HepG2 (cell line): ENCODE data around the gene ANKRD53. TPM values are rescaled to one million over a fixed set of nuclear protein-coding genes. Genes with fewer than 3 reads are reported as not detected.

Source experiments
- ELF1 ChIP-seq: sonication (generic); formaldehyde crosslinking; IDR thresholded peaks from 2 replicates; pipeline ENCODE4 v1.4.0; 2020; ENCODE audit warnings: missing genetic modification reagents
- NPAS2 ChIP-seq: sonication (generic); formaldehyde crosslinking; IDR thresholded peaks from 2 replicates; pipeline ENCODE4 v1.8.0; 2022; ENCODE audit warnings: mild to moderate bottlenecking, missing genetic modification reagents, borderline replicate concordance
- ZNF160 ChIP-seq: sonication (generic); formaldehyde crosslinking; IDR thresholded peaks from 2 replicates; pipeline ENCODE4 v1.8.0; 2022; ENCODE audit warnings: mild to moderate bottlenecking, inconsistent platforms, missing genetic modification reagents
- ZNF263 ChIP-seq: sonication (generic); formaldehyde crosslinking; IDR thresholded peaks from 2 replicates; pipeline ENCODE4 v1.4.0; 2020; ENCODE audit warnings: missing genetic modification reagents
- ZSCAN21 ChIP-seq: sonication (generic); formaldehyde crosslinking; IDR thresholded peaks from 2 replicates; pipeline ENCODE4 v1.8.0; 2022; ENCODE audit warnings: mild to moderate bottlenecking, missing genetic modification reagents, moderate library complexity, borderline replicate concordance
- polyA plus RNA-seq, 8 experiments: library from polyadenylated mRNA; depleted of rRNA in 3 of 8; stranded (reverse) in 7 of 8; unstranded in 1 of 8; fragments of >200 nt; fragmentation: Illumina TruSeq in 4 of 8; extraction: Trizol in 4 of 8; gene quantifications; 2 replicates each; pipeline versions ENCODE4 v1.2.1 to v1.2.3, GENCODE V29; 2011 to 2016; ENCODE audit warnings: low read depth in 4 of 8, missing spikeins in 1 of 8, mixed read lengths in 1 of 8; ENCODE audit not compliant: insufficient read depth in 1 of 8
- total RNA-seq, 5 experiments: library from RNA; depleted of rRNA; stranded (reverse); fragments of >200 nt; fragmentation: Illumina TruSeq; extraction: Trizol; gene quantifications; 2 replicates each; pipeline ENCODE4 v1.2.3, GENCODE V29; 2016; ENCODE audit warnings: low read depth in 1 of 5
- TF ChIP-seq, protein P1 (sequence below), 2 experiments: fragments of 450-650 bp in 1 of 2; sonication (generic) in 1 of 2; formaldehyde crosslinking in 1 of 2; IDR thresholded peaks; 2 replicates each; pipeline versions ENCODE4 v1.6.1 to v1.8.0; 2016 to 2022; ENCODE audit warnings: antibody characterized with exemption in 1 of 2, mild to moderate bottlenecking in 1 of 2, missing genetic modification reagents in 1 of 2
- TF ChIP-seq, protein P2 (sequence below): sonication (generic); formaldehyde crosslinking; conservative IDR thresholded peaks from 2 replicates; pipeline ENCODE4 v1.5.0; 2020; ENCODE audit warnings: missing genetic modification reagents
- TF ChIP-seq, protein P3 (sequence below), 2 experiments: sonication (generic) in 1 of 2; formaldehyde crosslinking in 1 of 2; IDR thresholded peaks; 2 replicates each; pipeline versions ENCODE4 v1.4.0 to v1.6.1; 2018 to 2020; ENCODE audit warnings: missing genetic modification reagents in 2 of 2, borderline replicate concordance in 1 of 2, low read depth in 1 of 2, mild to moderate bottlenecking in 1 of 2, missing biosample characterization in 1 of 2
- TF ChIP-seq, protein P4 (sequence below): sonication (generic); formaldehyde crosslinking; IDR thresholded peaks from 2 replicates; pipeline ENCODE4 v1.4.0; 2020; ENCODE audit warnings: mild to moderate bottlenecking, missing genetic modification reagents, borderline replicate concordance

The ANKRD53 gene
- total and polyA plus RNA-seq, 2 of the 13 experiments (the other 11 are each of a cell fraction or from before 2014, with no cell fraction given), result 0.15 TPM; not detected in 1

DNA sequence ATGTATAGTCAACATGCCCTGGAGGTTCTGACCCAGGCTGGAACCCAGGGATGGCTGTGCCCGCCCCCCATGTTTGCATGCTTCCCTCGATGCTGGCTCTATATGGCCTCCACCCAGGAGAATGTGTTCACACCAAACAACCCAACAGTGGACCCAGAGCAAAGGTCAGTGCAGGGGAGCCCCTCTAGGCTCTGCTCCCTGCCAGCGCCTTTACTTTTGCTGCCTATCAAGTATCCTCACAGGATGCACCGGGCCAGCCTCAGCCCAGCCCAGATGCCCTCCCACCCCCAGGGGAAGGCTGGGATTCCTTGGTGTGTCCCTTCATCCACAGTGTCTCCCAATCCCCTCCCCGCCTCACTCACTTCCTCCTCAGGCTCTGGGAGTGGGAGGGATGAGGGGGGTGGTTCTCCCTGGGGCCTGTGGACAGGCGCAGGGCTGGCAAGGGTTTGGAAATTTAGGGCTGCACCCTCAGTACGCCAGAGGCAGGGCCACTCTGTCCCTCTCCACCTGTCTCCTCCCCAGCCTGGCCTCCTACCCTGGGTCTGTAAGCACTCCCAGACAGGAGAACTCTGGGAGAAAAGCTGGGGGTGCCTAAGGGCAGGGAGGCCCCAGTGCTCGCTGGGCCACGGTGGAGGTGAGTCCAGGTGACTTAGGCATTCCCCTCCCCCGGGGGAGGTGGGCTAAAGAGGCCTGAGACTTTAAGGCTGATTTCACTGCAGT is 40.4 kb upstream of the ANKRD53 start (continued):
- TF ChIP-seq, protein P1, sequence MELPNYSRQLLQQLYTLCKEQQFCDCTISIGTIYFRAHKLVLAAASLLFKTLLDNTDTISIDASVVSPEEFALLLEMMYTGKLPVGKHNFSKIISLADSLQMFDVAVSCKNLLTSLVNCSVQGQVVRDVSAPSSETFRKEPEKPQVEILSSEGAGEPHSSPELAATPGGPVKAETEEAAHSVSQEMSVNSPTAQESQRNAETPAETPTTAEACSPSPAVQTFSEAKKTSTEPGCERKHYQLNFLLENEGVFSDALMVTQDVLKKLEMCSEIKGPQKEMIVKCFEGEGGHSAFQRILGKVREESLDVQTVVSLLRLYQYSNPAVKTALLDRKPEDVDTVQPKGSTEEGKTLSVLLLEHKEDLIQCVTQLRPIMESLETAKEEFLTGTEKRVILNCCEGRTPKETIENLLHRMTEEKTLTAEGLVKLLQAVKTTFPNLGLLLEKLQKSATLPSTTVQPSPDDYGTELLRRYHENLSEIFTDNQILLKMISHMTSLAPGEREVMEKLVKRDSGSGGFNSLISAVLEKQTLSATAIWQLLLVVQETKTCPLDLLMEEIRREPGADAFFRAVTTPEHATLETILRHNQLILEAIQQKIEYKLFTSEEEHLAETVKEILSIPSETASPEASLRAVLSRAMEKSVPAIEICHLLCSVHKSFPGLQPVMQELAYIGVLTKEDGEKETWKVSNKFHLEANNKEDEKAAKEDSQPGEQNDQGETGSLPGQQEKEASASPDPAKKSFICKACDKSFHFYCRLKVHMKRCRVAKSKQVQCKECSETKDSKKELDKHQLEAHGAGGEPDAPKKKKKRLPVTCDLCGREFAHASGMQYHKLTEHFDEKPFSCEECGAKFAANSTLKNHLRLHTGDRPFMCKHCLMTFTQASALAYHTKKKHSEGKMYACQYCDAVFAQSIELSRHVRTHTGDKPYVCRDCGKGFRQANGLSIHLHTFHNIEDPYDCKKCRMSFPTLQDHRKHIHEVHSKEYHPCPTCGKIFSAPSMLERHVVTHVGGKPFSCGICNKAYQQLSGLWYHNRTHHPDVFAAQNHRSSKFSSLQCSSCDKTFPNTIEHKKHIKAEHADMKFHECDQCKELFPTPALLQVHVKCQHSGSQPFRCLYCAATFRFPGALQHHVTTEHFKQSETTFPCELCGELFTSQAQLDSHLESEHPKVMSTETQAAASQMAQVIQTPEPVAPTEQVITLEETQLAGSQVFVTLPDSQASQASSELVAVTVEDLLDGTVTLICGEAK (IDR thresholded peaks at IDR 0.05), result no peak
- TF ChIP-seq, protein P1 (CRISPR knock-in tag; IDR thresholded peaks at IDR 0.05), result no peak
- TF ChIP-seq, protein P2, sequence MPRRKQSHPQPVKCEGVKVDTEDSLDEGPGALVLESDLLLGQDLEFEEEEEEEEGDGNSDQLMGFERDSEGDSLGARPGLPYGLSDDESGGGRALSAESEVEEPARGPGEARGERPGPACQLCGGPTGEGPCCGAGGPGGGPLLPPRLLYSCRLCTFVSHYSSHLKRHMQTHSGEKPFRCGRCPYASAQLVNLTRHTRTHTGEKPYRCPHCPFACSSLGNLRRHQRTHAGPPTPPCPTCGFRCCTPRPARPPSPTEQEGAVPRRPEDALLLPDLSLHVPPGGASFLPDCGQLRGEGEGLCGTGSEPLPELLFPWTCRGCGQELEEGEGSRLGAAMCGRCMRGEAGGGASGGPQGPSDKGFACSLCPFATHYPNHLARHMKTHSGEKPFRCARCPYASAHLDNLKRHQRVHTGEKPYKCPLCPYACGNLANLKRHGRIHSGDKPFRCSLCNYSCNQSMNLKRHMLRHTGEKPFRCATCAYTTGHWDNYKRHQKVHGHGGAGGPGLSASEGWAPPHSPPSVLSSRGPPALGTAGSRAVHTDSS (CRISPR knock-in tag), result no peak
- TF ChIP-seq ZSCAN21 (CRISPR knock-in tag) (no peak), NPAS2 (CRISPR knock-in tag) (no peak), ZNF263 (CRISPR knock-in tag) (no peak), ELF1 (CRISPR knock-in tag) (no peak), ZNF160 (0 out of 2 replicates have a peak, but pooled peaks have one; percentile 37)
- TF ChIP-seq, protein P3, sequence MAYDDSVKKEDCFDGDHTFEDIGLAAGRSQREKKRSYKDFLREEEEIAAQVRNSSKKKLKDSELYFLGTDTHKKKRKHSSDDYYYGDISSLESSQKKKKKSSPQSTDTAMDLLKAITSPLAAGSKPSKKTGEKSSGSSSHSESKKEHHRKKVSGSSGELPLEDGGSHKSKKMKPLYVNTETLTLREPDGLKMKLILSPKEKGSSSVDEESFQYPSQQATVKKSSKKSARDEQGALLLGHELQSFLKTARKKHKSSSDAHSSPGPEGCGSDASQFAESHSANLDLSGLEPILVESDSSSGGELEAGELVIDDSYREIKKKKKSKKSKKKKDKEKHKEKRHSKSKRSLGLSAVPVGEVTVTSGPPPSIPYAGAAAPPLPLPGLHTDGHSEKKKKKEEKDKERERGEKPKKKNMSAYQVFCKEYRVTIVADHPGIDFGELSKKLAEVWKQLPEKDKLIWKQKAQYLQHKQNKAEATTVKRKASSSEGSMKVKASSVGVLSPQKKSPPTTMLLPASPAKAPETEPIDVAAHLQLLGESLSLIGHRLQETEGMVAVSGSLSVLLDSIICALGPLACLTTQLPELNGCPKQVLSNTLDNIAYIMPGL (CRISPR knock-in tag; IDR thresholded peaks at IDR 0.05; ENCODE audit: borderline replicate concordance in 1 of 2, low read depth in 1 of 2), result no peak
- TF ChIP-seq, protein P4, sequence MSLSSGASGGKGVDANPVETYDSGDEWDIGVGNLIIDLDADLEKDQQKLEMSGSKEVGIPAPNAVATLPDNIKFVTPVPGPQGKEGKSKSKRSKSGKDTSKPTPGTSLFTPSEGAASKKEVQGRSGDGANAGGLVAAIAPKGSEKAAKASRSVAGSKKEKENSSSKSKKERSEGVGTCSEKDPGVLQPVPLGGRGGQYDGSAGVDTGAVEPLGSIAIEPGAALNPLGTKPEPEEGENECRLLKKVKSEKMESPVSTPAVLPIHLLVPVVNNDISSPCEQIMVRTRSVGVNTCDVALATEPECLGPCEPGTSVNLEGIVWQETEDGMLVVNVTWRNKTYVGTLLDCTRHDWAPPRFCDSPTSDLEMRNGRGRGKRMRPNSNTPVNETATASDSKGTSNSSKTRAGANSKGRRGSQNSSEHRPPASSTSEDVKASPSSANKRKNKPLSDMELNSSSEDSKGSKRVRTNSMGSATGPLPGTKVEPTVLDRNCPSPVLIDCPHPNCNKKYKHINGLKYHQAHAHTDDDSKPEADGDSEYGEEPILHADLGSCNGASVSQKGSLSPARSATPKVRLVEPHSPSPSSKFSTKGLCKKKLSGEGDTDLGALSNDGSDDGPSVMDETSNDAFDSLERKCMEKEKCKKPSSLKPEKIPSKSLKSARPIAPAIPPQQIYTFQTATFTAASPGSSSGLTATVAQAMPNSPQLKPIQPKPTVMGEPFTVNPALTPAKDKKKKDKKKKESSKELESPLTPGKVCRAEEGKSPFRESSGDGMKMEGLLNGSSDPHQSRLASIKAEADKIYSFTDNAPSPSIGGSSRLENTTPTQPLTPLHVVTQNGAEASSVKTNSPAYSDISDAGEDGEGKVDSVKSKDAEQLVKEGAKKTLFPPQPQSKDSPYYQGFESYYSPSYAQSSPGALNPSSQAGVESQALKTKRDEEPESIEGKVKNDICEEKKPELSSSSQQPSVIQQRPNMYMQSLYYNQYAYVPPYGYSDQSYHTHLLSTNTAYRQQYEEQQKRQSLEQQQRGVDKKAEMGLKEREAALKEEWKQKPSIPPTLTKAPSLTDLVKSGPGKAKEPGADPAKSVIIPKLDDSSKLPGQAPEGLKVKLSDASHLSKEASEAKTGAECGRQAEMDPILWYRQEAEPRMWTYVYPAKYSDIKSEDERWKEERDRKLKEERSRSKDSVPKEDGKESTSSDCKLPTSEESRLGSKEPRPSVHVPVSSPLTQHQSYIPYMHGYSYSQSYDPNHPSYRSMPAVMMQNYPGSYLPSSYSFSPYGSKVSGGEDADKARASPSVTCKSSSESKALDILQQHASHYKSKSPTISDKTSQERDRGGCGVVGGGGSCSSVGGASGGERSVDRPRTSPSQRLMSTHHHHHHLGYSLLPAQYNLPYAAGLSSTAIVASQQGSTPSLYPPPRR (CRISPR knock-in tag), result no peak; the same call in 1 of the 2 replicates
